BLaER1 (cell line): Measurements from ENCODE around the gene C5orf24.
"Not testable (repeated sequence)": the region's sequence is repeated elsewhere in the genome, so short reads cannot be mapped to it uniquely, and the experiment has no call there.

Experiments
- H3K27ac ChIP-seq: shearing (Covaris generic); formaldehyde crosslinking; 2 replicates; pipeline ENCODE4 v1.8.1; 2022
- H3K27me3 ChIP-seq: shearing (Covaris generic); formaldehyde crosslinking; 2 replicates; pipeline ENCODE4 v1.8.1; 2022
- H3K36me3 ChIP-seq: shearing (Covaris generic); formaldehyde crosslinking; 2 replicates; pipeline ENCODE4 v1.8.1; 2022
- H3K4me1 ChIP-seq: shearing (Covaris generic); formaldehyde crosslinking; 2 replicates; pipeline ENCODE4 v1.8.1; 2022
- H3K4me2 ChIP-seq: shearing (Covaris generic); formaldehyde crosslinking; 2 replicates; pipeline ENCODE4 v1.8.1; 2022
- H3K4me3 ChIP-seq: shearing (Covaris generic); formaldehyde crosslinking; 2 replicates; pipeline ENCODE4 v1.8.1; 2022
- H3K9ac ChIP-seq: shearing (Covaris generic); formaldehyde crosslinking; 2 replicates; pipeline ENCODE4 v1.8.1; 2022
- H3K9me3 ChIP-seq: shearing (Covaris generic); formaldehyde crosslinking; 2 replicates; pipeline ENCODE4 v1.8.1; 2022
- H4K20me1 ChIP-seq: shearing (Covaris generic); formaldehyde crosslinking; 2 replicates; pipeline ENCODE4 v1.8.1; 2022
- Cebpa-rat ChIP-seq: shearing (Covaris generic); IDR thresholded peaks from 2 replicates; pipeline ENCODE4 v1.8.1; 2022

C5orf24 gene

DNA sequence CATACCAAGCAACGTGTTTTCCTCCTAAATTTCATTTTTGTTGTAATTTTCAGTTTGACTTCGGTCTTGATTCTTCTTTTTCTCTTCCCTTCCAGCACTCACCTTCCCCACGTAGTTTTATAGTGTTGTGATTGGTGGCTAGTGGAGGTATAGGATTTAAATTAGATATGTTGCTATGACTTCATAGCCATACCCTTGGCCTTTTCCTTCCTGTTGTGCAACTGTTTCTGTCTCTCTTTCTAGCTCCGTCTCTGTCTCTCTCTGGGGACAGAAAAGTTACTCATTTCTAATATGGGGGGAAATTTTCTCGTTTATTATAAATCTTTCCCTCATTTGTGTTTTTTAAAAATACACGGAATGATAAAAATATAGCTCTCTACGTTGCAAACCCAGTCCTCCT, 20.6 kb upstream of the C5orf24 start:
- no peaks in the 10 kb centered on the region for H3K27me3 ChIP-seq
- H3K36me3 ChIP-seq: peaks cover 88% of the 10 kb centered on the region
- H3K4me1 ChIP-seq: peaks cover 9% of the 10 kb centered on the region
- no peaks in the 10 kb centered on the region for H4K20me1 ChIP-seq
- no peak overlapping the region for H3K27ac ChIP-seq
- no peaks in the 10 kb centered on the region for H3K9me3 ChIP-seq
- no peak for TF ChIP-seq Cebpa-rat
- H3K4me2 ChIP-seq: peak overlapping the region; percentile 20
- H3K4me3 ChIP-seq: no peak overlapping the region
- no peak overlapping the region for H3K9ac ChIP-seq

- Histone ChIP-seq H3K36me3 (peaks cover 74% of the 10 kb centered on the region), H3K4me2 (no peak overlapping the region), H3K27me3 (no peaks in the 10 kb centered on the region), H3K4me1 (no peaks in the 10 kb centered on the region), H3K4me3 (no peak overlapping the region), H3K9me3 (no peaks in the 10 kb centered on the region), H3K27ac (no peak overlapping the region), H4K20me1 (no peaks in the 10 kb centered on the region), H3K9ac (no peak overlapping the region)
- no peak for TF ChIP-seq Cebpa-rat
Measured at GRCh38 chr5:134833340-134834032, 12.3 kb upstream of the C5orf24 start.

- Histone ChIP-seq H3K9me3 (no peaks in the 10 kb centered on the region), H3K27ac (no peak overlapping the region), H3K9ac (no peak overlapping the region), H3K4me1 (no peaks in the 10 kb centered on the region), H3K4me2 (no peak overlapping the region), H3K27me3 (no peaks in the 10 kb centered on the region), H3K36me3 (peaks cover 84% of the 10 kb centered on the region), H4K20me1 (no peaks in the 10 kb centered on the region), H3K4me3 (no peak overlapping the region)
- no peak for TF ChIP-seq Cebpa-rat
Measured at GRCh38 chr5:134835623-134836022, 10.1 kb upstream of the C5orf24 start.

DNA sequence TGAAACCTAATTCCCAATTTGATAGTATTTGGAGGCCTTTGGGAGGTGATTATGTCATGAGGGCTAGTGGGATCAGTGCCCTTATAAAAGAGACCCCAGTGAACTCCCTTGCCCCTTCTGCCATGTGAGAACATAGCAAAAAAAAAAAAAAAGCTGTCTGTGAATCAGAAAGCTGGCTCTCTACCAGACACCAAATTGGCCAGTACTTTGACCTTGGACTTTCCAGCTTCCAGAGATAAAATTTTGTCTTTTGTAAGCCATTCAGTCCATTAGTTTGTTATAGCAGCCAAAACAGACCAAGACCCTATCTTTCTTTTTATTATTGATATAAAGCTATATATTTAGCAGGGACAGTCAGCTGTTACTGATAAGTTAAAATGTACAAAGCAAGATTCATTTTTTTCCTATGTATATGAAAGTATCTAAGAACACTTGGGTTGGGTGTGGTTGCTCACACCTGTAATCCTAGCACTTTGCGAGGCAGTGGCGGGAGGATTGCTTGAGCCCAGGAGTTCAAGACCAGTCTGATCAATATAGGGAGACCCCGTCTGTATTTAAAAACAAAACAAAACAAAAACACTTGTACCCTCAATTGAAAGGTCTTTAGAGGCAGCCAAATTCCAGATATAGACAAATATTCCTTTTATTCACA, 8.1 kb upstream of the C5orf24 start:
- no peak for TF ChIP-seq Cebpa-rat
- H3K4me3 ChIP-seq: no peak overlapping the region
- no peak overlapping the region for H3K9ac ChIP-seq
- H4K20me1 ChIP-seq: no peaks in the 10 kb centered on the region
- H3K4me2 ChIP-seq: no peak overlapping the region
- H3K36me3 ChIP-seq: peaks cover 78% of the 10 kb centered on the region
- H3K27me3 ChIP-seq: no peaks in the 10 kb centered on the region
- H3K4me1 ChIP-seq: no peaks in the 10 kb centered on the region
- H3K9me3 ChIP-seq: no peaks in the 10 kb centered on the region
- H3K27ac ChIP-seq: no peak overlapping the region

- H3K9ac ChIP-seq, H4K20me1 ChIP-seq, H3K4me1 ChIP-seq, H3K27me3 ChIP-seq, H3K4me3 ChIP-seq, H3K27ac ChIP-seq, H3K9me3 ChIP-seq, H3K4me2 ChIP-seq: not testable (repeated sequence)
- H3K36me3 ChIP-seq: peaks cover 71% of the 10 kb centered on the region
Measured at GRCh38 chr5:134838361-134838760, 7.4 kb upstream of the C5orf24 start.

GRCh38 chr5:134840811-134841210, 5.0 kb upstream of the C5orf24 start:
- TF ChIP-seq Cebpa-rat: no peak
- H3K36me3 ChIP-seq: peaks cover 51% of the 10 kb centered on the region
- no peak overlapping the region for H3K9ac ChIP-seq
- no peaks in the 10 kb centered on the region for H3K9me3 ChIP-seq
- H3K4me1 ChIP-seq: peaks cover 6% of the 10 kb centered on the region
- no peaks in the 10 kb centered on the region for H3K27me3 ChIP-seq
- H3K4me2 ChIP-seq: no peak overlapping the region
- H3K27ac ChIP-seq: no peak overlapping the region
- no peaks in the 10 kb centered on the region for H4K20me1 ChIP-seq
- H3K4me3 ChIP-seq: no peak overlapping the region

- TF ChIP-seq Cebpa-rat: no peak
- Histone ChIP-seq H3K9me3 (no peaks in the 10 kb centered on the region), H3K4me2 (no peak overlapping the region), H3K27me3 (no peaks in the 10 kb centered on the region), H3K4me3 (no peak overlapping the region), H3K36me3 (peaks cover 34% of the 10 kb centered on the region), H3K9ac (peak overlapping the region; percentile 100; the same call in 1 of the 2 replicates), H3K27ac (no peak overlapping the region), H4K20me1 (peaks cover 21% of the 10 kb centered on the region), H3K4me1 (peaks cover 26% of the 10 kb centered on the region)
Measured at GRCh38 chr5:134844252-134844651, 1.5 kb upstream of the C5orf24 start.

- Histone ChIP-seq H3K9me3 (no peaks in the 10 kb centered on the region), H3K27me3 (no peaks in the 10 kb centered on the region), H3K9ac (peak overlapping the region; percentile 100), H3K4me2 (peak overlapping the region; percentile 72), H3K27ac (peak overlapping the region; percentile 99), H4K20me1 (peaks cover 33% of the 10 kb centered on the region), H3K36me3 (peaks cover 33% of the 10 kb centered on the region), H3K4me3 (peak overlapping the region; percentile 98), H3K4me1 (peaks cover 26% of the 10 kb centered on the region)
- TF ChIP-seq Cebpa-rat: no peak
Measured at GRCh38 chr5:134845335-134845851, 375 bp upstream of the C5orf24 start.

DNA sequence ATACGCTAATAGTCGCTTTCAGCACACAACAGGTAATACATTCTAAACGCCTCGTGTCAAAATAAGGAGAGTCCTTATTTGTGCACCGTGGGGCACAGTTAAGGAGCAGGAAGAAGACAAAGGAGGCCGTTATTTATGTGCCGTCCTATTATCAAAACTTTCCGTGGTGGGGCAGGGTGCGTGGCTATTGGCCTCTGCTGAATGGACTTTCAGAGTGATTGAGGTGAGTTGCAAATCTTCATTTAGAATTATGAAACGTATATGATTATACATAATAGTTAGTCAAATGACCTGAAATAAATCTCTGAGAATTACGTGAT, 833 bp downstream of the C5orf24 start:
- H4K20me1 ChIP-seq: peaks cover 45% of the 10 kb centered on the region
- no peak for TF ChIP-seq Cebpa-rat
- H3K27ac ChIP-seq: peak overlapping the region; percentile 99
- peak overlapping the region; percentile 98 for H3K4me3 ChIP-seq
- H3K4me2 ChIP-seq: peak overlapping the region; percentile 72
- no peaks in the 10 kb centered on the region for H3K9me3 ChIP-seq
- no peaks in the 10 kb centered on the region for H3K27me3 ChIP-seq
- peaks cover 32% of the 10 kb centered on the region for H3K4me1 ChIP-seq
- H3K36me3 ChIP-seq: peaks cover 35% of the 10 kb centered on the region
- peak overlapping the region; percentile 100 for H3K9ac ChIP-seq

DNA sequence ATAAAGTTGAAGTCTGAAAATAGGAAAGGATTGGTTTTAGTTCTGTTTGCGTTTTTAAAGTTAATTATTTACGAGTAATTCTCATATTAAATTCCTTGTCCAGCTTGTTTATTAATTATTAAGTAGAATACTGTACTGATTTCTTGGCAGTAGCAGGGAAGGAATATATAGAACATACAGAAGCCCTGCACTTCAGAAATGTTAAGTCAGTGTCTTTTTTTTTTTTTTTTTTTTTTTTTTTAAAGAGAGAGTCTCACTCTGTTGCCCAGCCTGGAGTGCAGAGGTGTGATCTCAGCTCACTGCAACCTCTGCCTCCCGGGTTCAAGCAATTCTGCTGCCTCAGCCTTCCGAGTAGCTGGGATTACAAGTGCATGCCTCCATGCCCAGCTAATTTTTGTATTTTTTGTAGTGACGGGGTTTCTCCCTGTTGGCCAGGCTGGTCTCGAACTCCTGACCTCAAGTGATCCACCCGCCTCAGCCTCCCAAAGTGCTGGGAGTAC, 3.7 kb downstream of the C5orf24 start:
- Histone ChIP-seq H3K4me1 (peaks cover 32% of the 10 kb centered on the region), H4K20me1 (peaks cover 74% of the 10 kb centered on the region), H3K4me2 (peak overlapping the region; percentile 10; the same call in 1 of the 2 replicates), H3K36me3 (peaks cover 63% of the 10 kb centered on the region)
- not testable (repeated sequence) for H3K27ac ChIP-seq, H3K9me3 ChIP-seq, H3K9ac ChIP-seq, H3K27me3 ChIP-seq, H3K4me3 ChIP-seq
